ENCODE measurements around the gene MARK1.

DNA sequence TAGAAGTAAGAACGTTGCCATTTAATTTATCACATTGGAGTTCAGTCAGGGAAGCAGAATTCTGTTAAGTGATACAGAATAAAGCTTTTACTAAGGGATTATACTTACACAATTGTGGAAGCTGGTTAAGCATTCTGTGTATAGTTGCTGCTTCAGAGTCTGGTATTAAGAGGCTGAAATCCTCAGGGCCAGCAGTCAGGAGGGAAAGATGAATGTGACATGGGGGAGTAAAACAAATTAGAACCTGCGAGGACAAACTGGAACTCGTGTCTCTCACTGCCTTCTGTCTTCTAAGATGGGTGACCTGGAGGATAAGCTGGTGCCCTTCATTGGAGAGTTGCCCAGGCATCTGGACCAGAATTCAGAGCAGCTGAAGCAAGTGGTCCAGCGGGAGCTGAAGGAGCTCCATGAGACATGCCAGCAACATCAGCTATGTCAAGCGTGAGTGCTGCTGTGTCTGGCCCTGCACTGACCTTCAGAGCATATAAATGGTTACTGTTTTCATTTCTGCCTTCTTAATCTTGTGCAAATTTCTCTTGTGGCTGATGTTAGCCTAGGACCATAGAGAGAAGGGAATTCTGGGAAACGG lies 23.0 kb downstream of the MARK1 start:
- TF ChIP-seq, protein P1, sequence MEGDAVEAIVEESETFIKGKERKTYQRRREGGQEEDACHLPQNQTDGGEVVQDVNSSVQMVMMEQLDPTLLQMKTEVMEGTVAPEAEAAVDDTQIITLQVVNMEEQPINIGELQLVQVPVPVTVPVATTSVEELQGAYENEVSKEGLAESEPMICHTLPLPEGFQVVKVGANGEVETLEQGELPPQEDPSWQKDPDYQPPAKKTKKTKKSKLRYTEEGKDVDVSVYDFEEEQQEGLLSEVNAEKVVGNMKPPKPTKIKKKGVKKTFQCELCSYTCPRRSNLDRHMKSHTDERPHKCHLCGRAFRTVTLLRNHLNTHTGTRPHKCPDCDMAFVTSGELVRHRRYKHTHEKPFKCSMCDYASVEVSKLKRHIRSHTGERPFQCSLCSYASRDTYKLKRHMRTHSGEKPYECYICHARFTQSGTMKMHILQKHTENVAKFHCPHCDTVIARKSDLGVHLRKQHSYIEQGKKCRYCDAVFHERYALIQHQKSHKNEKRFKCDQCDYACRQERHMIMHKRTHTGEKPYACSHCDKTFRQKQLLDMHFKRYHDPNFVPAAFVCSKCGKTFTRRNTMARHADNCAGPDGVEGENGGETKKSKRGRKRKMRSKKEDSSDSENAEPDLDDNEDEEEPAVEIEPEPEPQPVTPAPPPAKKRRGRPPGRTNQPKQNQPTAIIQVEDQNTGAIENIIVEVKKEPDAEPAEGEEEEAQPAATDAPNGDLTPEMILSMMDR (IDR thresholded peaks at IDR 0.05; ENCODE audit: low read length) = no peak
- TF ChIP-seq EZH2phosphoT487 (IDR thresholded peaks at IDR 0.05; ENCODE audit: low read length) = no peak
